T-helper 2 cell treated with Interferon-gamma antibody and Interleukin-4, amounts not matched to agents 100 ng/mL and 5 ng/mL, for 36 hours (primary cell): Measurements from ENCODE around the gene ENKUR. TPM values are rescaled to one million over a fixed set of nuclear protein-coding genes. Genes with fewer than 3 reads are reported as not detected.
"Not testable (repeated sequence)": the region's sequence is repeated elsewhere in the genome, so short reads cannot be mapped to it uniquely, and the experiment has no call there.

Experiments
- intact Hi-C: fragments of 100-400 bp; cut with micrococcal nuclease; formaldehyde crosslinking; loops from one replicate; pipeline ENCODE4 v1.15.1; 2023
- total RNA-seq: library from RNA; stranded (reverse); gene quantifications from 2 replicates; pipeline ENCODE4 v1.2.3, GENCODE V29; 2022

Gene ENKUR
- total RNA-seq, 1 donor from 2014 or later: not detected

DNA sequence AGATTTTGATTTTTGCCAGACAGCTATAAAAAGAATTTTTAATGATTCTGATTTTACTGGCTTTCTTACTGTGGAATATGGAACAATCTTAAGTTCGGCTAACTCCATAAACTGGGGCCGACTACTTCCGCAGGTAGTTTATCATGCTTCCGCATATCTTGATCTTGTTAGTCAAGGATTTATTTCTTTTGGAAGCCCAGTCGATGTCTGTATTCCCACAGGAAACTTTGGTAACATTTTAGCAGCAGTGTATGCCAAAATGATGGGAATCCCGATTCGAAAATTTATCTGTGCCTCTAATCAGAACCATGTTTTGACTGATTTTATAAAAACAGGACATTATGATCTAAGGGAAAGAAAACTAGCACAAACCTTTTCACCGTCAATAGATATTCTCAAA is 8.6 kb upstream of the ENKUR start:
- intact Hi-C loops: no loop called here

GRCh38 chr10:25023278-25023677 is 7.3 kb upstream of the ENKUR start:
- intact Hi-C loops: no loop called here

DNA sequence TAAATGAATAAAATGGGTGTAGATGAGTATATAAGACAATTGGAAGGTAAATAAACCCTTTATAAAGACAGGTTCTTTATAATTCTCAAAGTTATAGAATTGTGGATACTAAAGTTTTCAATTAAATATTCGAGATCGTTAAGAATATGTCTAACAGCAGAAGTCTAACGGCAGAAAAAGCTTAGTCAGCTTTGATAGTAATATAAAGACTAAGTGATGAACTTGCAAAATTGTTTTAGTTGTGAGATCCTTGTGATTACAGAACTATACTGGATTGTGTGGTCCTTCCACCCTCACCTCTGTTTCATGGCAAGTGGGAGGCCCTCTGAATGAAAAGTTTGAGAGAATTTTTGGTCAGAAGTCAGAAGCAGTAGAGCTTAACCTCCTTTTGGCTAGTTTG is 2.7 kb upstream of the ENKUR start:
- intact Hi-C loops: loop anchor here (5.0 kb wide), 3 partner anchors 1581 to 1921 kb away; partner anchors contain the start of genes ABI1, MSRB2 and OTUD1

DNA sequence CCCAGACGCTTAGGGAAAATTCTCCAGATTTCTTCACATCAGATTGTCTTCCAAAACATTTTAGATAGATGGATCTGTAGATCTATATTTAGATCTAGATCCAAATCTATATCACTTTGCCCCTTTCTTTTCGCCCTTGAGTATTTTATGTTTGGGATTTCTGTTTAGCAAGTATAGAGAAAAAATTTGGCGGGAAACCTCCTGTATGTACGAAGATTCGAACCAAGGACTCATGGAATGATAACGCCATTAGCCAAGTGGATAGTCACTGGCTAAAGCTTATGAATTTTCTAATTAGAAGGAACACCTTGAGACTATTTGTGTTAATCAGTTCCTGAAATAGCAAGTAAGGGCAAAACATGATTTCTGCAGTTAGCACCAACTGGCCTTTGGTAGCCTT is 1.7 kb upstream of the ENKUR start:
- intact Hi-C loops: loop anchor here (2.0 to 5.0 kb wide), 7 partner anchors 45 to 1920 kb away; partner anchors contain the start of genes ABI1, MSRB2, OTUD1 and PRTFDC1

- intact Hi-C loops: loop anchor here (2.0 to 5.0 kb wide), 7 partner anchors 46 to 1920 kb away; partner anchors contain the start of genes ABI1, MSRB2, OTUD1 and PRTFDC1
Measured at GRCh38 chr10:25017154-25017590, 1.2 kb upstream of the ENKUR start.

DNA sequence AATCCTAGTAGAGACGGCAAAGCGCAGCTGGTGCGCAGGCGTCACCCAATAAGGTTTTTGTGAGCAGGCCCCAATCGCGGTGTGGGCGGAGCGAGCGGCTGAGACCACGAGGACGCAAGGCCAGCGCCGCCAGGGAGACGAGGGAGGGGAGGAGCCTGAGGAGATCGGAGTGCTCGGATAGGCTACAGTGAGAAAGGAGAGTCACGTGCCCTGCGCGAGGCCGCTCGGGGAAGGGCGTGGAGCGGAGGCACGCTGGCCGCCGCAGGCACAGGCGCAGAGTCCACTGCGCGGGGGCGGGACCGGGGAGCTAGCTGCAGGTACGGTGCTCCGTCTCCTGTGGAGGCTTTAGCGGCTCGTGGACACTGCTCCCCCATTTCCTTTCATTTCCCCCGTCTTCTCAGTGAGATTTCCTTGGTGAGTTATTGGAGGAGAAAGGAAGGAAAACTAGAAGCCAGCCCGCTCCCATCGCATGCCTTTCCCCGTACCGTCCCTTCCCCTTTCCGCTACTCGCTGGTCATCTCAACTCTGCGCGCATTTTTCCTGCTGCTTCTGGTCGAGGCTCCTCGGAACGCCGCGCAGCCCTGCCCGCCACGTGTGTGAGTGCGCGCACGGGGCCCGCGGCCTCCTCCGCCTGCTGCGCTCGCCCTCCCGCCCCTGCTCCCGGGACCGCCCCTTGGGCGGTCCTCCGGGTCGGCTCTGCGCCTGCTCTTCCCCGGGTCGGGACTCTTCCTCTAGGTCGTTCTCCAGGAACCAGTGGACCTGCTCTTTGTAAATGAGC is 607 bp upstream of the ENKUR start, which contains the start of gene THNSL1:
TSS of gene THNSL1 (plus strand) at position 237 of the 778 bp plus-strand sequence. CDS start 6,612 bp downstream, outside the sequence.
- intact Hi-C loops: loop anchor here (1.0 to 5.0 kb wide), 10 partner anchors 46 to 1919 kb away; partner anchors contain the start of genes ABI1, MSRB2, OTUD1 and PRTFDC1

GRCh38 chr10:25014579-25014978 is 1.4 kb downstream of the ENKUR start:
- intact Hi-C loops: no loop called here

DNA sequence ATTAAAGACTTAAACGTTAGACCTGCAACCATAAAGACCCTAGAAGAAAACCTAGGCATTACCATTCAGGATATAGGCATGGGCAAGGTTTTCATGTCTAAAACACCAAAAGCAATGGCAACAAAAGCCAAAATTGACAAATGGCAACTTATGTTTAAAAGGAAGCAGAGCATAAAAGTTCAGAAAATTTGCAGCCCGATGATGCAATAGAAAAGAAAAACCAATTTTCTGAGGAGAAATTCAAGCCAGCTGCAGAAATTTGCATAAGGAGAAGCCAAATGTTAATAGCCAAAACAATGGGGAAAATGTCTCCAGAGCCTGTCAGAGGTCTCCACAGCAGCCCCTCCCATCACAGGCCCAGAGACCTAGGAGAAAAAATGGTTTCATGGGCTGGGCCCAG is 4.4 kb downstream of the ENKUR start:
- intact Hi-C loops: not testable (repeated sequence)

GRCh38 chr10:24998044-24998443 is 17.9 kb downstream of the ENKUR start:
- intact Hi-C loops: no loop called here

- intact Hi-C loops: no loop called here
Measured at GRCh38 chr10:24995072-24995471, 20.9 kb downstream of the ENKUR start.

GRCh38 chr10:24993237-24993958 is 22.6 kb downstream of the ENKUR start:
- intact Hi-C loops: no loop called here

DNA sequence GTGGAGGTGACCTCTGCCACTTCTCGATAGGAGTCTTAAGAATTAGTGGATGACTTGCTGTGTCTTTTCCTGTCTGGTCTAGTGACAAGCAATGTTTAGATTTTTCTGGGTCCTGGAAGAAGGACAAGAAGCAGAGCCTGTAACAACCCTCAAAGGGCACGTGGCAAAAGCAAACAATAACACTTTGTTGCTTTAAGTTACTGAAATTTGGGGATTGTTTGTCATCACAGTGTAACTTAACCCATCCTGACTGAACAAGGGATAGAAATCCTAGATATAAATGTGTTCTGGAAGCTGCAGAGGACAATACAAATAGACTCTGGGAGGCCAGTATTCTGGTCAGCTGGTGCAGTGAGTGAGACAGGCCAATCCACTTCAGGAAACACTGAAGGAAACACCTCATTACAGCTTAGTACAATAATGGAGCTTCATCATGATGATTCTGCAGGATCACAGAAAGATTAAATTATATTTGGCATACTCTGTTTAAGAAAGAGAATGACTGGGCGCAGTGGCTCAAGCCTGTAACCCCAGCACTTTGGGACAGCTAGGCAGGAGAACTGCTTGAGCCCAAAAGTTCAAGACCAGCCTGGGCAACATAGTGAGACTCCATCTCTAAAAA is 23.3 kb downstream of the ENKUR start:
- intact Hi-C loops: no loop called here

- intact Hi-C loops: no loop called here
Measured at GRCh38 chr10:24991298-24991697, 24.7 kb downstream of the ENKUR start.

- intact Hi-C loops: loop anchor here (1.0 kb wide), 1 partner anchor 347 kb away; no protein-coding TSS in a partner anchor
Measured at GRCh38 chr10:24989867-24990266, 26.1 kb downstream of the ENKUR start.

- intact Hi-C loops: no loop called here
Measured at GRCh38 chr10:24988831-24989640, 26.9 kb downstream of the ENKUR start.

- intact Hi-C loops: no loop called here
Measured at GRCh38 chr10:24984906-24985305, 31.1 kb downstream of the ENKUR start.

DNA sequence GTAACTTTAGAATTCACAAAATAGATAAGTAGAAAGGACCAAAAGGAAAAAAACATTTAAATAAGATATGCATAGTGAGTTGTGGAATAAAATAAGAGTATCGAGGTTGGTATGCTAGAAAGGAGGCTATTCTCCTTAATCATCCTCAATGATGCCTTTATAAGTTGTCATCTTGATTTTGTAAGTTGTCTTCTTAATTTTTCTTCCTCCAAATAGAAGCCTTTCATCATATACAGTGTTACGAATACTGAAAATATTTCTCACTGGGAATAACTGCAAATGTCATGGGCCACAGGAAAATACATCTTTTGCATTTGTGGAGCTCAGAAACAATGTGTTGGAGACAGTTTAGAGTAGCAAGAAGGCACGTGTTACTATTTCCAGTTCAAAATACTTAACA is 32.0 kb downstream of the ENKUR start:
- intact Hi-C loops: no loop called here

DNA sequence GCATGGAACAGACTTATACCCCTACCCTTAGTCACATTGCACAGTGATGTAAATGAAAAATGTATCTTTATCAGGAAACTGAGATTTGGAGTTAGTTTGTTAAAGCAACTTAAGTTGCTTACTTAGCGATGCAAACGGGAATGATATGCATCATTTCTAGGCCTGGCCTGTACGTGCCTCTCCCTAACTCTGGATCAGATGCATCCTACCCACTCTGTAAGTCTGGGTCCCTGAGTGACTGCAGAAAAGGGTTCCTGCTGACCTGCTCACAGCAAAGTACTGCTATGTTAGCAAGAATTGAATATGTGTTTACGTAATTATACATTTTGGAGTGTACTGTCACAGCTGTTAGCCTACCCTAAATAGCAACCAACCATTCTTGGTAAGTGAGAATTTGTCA is 32.8 kb downstream of the ENKUR start:
- intact Hi-C loops: no loop called here

DNA sequence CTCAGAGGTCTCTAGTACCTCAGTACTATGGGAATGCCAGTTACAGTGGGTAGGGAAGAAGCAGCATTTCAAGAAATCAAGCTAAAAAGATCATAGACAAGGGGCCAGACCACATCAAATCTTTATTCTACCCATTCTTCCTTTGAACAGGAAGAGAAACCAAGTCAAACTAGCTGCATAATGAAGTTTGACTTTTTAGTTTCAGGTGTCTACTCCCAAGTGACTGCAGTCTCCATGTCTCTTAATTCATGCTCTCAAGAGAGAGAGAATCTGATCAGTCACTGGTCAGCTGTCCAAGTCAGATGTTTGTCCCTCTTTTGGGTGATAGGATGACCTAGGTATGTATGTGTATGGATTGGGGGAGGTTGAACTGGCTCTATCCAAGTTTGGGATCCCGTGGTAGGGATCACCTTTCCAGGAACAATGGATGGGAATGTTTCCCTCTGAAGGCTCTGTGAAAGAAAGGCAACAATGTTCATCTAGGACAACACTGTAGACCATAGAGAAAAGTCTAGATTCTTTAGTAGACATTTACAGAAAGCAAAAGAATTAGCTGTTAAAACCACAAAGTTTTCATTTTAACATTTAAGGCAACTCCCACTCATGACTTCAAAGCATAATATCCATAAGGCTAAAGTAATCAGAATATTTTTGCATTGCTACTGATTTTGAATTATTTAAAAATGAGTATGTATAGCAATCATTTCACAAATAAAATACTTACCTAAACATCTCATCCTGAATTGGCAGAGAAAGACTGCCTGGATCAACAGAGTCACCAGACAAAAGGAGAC is 33.4 kb downstream of the ENKUR start:
- intact Hi-C loops: no loop called here

DNA sequence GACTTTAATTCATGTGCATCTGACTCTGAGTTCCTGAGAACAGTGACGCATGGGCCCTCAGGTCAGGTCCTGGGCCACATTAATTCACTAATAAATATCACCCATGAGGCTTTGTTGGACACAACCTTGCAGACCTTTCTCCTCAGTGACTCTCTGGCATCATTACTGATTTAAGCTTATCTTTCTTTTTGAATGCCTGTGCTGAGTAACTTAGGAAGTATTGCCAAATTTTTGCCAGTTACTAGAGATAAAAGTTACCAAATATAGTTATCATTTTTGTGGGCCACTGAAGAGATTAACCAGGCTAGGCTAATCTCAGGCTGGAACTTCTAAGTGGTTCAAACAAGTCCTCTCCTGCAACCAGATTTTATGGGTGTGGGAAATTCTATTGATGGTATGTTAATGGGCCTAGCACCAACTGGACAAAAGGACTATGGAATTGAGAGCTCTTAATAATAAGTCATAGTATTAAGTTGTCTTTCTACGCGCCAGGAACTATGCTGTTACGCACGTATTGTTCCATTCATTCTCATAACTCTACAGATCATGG is 34.7 kb downstream of the ENKUR start:
- intact Hi-C loops: no loop called here
